ENCODE measurements around the gene SPRING1. TPM values are rescaled to one million over a fixed set of nuclear protein-coding genes. Genes with fewer than 3 reads are reported as not detected.
A peak's percentile ranks its signal among the peaks of the same experiment; 100 is the strongest.

The SPRING1 gene
- total RNA-seq, 1 experiment from 2014 or later: 44.2 TPM

DNA sequence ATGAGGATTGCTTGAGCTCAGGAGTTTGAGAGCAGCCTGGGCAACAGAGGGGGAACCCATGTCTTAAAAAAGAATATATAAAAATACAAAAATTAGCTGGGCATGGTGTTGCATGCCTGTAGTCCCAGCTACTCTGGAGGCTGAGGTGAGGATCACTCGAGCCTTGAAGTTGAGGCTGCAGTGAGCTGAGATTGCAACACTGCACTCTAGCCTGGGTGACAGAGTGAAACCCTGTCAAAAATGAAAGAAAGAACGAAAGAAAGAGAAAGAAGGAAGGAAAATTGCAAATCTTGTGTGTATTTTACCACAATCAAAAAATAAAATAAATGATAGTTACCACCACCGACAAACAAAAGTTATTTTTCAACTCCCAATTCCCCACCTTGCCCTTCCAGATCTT is 45.3 kb downstream of the SPRING1 start:
- H3K9ac ChIP-seq (ENCODE audit: extremely low read depth, insufficient read length, low read length): no peak overlapping the region
- TF ChIP-seq, protein P1, sequence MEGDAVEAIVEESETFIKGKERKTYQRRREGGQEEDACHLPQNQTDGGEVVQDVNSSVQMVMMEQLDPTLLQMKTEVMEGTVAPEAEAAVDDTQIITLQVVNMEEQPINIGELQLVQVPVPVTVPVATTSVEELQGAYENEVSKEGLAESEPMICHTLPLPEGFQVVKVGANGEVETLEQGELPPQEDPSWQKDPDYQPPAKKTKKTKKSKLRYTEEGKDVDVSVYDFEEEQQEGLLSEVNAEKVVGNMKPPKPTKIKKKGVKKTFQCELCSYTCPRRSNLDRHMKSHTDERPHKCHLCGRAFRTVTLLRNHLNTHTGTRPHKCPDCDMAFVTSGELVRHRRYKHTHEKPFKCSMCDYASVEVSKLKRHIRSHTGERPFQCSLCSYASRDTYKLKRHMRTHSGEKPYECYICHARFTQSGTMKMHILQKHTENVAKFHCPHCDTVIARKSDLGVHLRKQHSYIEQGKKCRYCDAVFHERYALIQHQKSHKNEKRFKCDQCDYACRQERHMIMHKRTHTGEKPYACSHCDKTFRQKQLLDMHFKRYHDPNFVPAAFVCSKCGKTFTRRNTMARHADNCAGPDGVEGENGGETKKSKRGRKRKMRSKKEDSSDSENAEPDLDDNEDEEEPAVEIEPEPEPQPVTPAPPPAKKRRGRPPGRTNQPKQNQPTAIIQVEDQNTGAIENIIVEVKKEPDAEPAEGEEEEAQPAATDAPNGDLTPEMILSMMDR (conservative IDR thresholded peaks at IDR 0.05): no peak
- H4K5ac ChIP-seq (ENCODE audit: insufficient read length, low read depth, low read length): no peak overlapping the region
- H3K36me3 Mint-ChIP-seq (ENCODE audit: insufficient read depth in 1 of 3, low read depth in 3 of 3): peaks cover 0 to 4% (median 2%) of the 10 kb centered on the region in 3 experiments; a peak in 1 of 7 replicates
- H2BK120ac ChIP-seq (ENCODE audit: low read depth, low read length, poor library complexity, severe bottlenecking): no peak overlapping the region
- peaks cover 2% of the 10 kb centered on the region; the same call in 1 of the 2 replicates for H3K4me1 ChIP-seq (ENCODE audit: insufficient read depth, low read length)
- H3K23ac ChIP-seq (ENCODE audit: insufficient read length, low read depth, low read length): no peak overlapping the region
- H2BK15ac ChIP-seq (ENCODE audit: low read depth, low read length): no peak overlapping the region
- H3K27ac ChIP-seq (ENCODE audit: insufficient read length, low read depth, low read length): no peak overlapping the region
- H2BK12ac ChIP-seq (ENCODE audit: insufficient read length, low read depth, low read length): no peak overlapping the region
- H2BK5ac ChIP-seq (ENCODE audit: insufficient read length, low read length): no peak overlapping the region
- H3K79me2 ChIP-seq (ENCODE audit: insufficient read depth, low read length): no peaks in the 10 kb centered on the region
- H2AFZ ChIP-seq (ENCODE audit: low read length): no peak overlapping the region
- no peak overlapping the region for H3K27ac Mint-ChIP-seq
- H3K9me3 Mint-ChIP-seq: no peaks in the 10 kb centered on the region; a peak in 1 of 5 replicates
- H4K91ac ChIP-seq (ENCODE audit: insufficient read length, low read depth, low read length): no peak overlapping the region
- H3K4ac ChIP-seq (ENCODE audit: low read depth, low read length): no peak overlapping the region
- H4K20me1 ChIP-seq (ENCODE audit: control insufficient read depth, insufficient read depth, insufficient read length): no peaks in the 10 kb centered on the region
- no peaks in the 10 kb centered on the region for H3K79me1 ChIP-seq (ENCODE audit: insufficient read depth, low read depth, low read length, poor library complexity, severe bottlenecking)
- no peak for DNase-seq
- H3K27me3 Mint-ChIP-seq (ENCODE audit: low read depth): peaks cover 18% of the 10 kb centered on the region
- no peak overlapping the region for H3K56ac ChIP-seq (ENCODE audit: insufficient read length, low read depth, low read length)
- H3K27me3 ChIP-seq (ENCODE audit: insufficient read depth, low read length): no peaks in the 10 kb centered on the region
- no peak overlapping the region for H3K4me2 ChIP-seq (ENCODE audit: insufficient read depth, insufficient read length, low read length)
- H3K4me3 Mint-ChIP-seq: peak overlapping the region in 1 of 2 experiments; percentile 70; a peak in 3 of 5 replicates
- no CpG with 5 or more reads among the region's 3 CpGs for WGBS (ENCODE audit: extremely low coverage, insufficient read length, low lambda C conversion rate)
- no peak overlapping the region for H2BK20ac ChIP-seq (ENCODE audit: low read depth, low read length, poor library complexity, severe bottlenecking)
- no peak overlapping the region for H3K14ac ChIP-seq (ENCODE audit: insufficient read depth, low read length)
- H4K8ac ChIP-seq (replicated peaks; ENCODE audit: insufficient read length, low read depth, low read length): no peak overlapping the region
- no peak overlapping the region for H2AK5ac ChIP-seq (ENCODE audit: insufficient read length, low read length)
- no peak overlapping the region for H3K18ac ChIP-seq (ENCODE audit: insufficient read length, low read depth, low read length)
- H3K4me1 Mint-ChIP-seq: peaks cover 25 to 28% of the 10 kb centered on the region in 2 experiments
- no peak overlapping the region for H3T11ph ChIP-seq (ENCODE audit: low read length)
- H3K9me3 ChIP-seq (ENCODE audit: control insufficient read depth, low read depth, low read length): no peaks in the 10 kb centered on the region
- H3K23me2 ChIP-seq (ENCODE audit: insufficient read length, low read depth, low read length, poor library complexity, severe bottlenecking): no peaks in the 10 kb centered on the region
